ENCODE measurements around the gene MAZ.
"Not testable (repeated sequence)": the region's sequence is repeated elsewhere in the genome, so short reads cannot be mapped to it uniquely, and the experiment has no call there.

The MAZ gene

DNA sequence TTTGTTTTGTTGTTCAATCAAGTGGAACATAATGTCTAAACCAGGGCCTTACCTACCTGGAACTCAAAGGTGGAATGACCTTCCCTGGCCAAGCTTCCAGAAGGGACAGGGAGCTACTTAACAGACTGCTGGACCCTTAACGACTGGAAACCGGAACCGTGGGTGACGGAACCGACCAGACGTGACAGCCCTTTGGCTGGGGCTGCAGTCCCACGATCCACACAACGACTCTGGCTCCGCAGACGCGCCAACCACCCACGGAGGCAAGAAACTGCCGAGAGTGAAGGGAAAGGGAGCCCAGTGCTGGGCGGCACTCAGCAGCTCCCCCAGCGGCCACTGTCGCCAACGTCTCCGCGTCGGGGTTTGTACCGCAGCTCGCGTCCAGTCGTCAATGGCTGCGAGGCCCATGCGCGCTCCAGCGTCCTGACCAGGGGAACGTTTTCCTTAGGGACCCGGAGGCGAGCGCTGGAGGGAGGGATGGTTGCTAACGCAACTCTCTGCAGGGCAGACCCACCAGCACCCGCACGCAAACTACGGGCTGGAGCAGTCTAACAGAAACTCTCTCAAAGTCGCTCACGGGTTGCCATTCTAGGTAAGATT lies 21.3 kb upstream of the MAZ start:
- peak; percentile 72 to 78 for DNase-seq (ENCODE audit: low read depth in 2 of 2)

DNA sequence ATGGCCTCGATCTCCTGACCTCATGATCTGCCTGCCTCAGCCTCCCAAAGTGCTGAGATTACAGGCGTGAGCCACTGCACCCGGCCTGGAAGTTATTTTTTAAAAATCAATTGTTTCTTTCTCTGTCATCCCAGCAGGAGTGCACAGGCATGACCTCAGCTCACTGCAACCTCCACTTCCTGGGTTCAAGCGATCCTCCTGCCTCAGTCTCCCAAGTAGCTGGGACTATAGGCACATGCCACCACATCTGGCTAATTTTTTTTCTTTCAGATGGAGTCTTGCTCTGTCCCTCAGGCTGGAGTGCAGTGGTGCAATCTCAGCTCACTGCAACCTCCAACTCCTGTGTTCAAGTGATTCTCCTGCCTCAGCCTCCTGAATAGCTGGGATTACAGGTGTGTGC lies 19.2 kb upstream of the MAZ start:
- not testable (repeated sequence) for DNase-seq (ENCODE audit: low read depth in 2 of 2)

DNA sequence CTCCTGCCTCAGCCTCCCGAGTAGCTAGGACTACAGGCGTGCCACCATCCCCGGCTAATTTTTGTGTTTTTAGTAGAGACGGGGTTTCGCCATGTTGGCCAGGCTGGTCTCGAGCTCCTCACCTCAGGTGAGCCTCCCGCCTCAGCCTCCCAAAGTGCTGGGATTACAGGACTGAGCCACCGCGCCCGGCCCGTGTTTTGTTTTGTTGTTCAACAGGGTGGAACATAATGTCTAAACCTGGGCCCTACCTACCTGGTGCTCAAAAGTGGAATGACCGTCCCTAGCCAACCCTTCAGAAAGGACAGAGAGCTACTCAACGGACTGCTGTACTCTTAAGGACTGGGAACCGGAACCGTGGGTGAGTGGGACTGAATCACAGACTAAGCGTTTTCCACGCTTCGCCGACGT lies 16.6 kb upstream of the MAZ start:
- DNase-seq (ENCODE audit: low read depth in 2 of 2): no peak

GRCh38 chr16:29790183-29790948 lies 16.0 kb upstream of the MAZ start, which contains the start of gene KIF22:
KIF22 (plus strand) TSS chr16:29790751; CDS start chr16:29790760, 9 bp downstream.
- DNase-seq (ENCODE audit: low read depth in 2 of 2): peak; percentile 100

DNA sequence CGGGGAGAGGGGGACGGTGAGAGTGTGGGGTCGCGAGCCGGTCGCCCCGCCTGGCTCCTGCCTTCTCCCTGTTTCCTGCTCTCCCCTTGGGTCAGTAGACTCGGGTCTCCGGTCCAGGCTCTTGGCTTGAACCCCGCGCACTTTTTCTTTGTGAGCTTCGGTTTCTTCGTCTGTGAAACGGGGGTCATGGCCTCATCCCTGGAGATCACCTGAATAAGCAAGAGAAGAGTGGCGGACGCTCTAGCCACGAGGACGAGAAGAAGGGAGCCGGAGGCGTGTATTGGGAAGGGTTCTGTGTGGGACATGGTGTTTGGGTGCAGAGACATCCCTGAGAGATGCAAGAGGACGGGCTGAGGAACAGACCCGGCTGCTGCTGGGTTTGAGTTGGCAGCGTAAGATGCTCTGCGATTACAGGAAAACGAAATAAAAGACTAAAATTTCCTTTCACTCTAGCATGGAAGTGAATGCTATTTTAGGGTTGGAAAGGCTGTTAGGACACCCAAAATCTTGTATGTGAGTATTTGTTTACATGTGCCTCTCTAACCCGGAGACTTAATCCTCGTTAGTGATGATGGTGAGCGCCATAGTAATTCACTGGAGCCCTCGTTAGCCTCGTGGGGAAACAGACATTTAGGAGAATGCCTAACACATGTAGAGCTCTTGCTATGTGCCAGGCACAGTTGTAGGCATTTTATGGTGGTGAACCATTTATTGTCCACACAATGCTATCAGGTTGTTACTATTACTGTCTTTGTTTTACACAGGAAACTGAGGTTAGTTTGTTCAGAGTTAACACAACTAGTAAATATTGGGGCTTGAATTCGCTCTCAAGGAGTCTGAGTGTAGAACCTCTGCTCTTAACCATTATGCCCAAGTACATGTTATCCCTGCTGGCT lies 15.1 kb upstream of the MAZ start:
- no peak for DNase-seq (ENCODE audit: low read depth in 2 of 2)

- no peak for DNase-seq (ENCODE audit: low read depth in 2 of 2)
Observed at GRCh38 chr16:29791845-29792807, 14.2 kb upstream of the MAZ start.

DNA sequence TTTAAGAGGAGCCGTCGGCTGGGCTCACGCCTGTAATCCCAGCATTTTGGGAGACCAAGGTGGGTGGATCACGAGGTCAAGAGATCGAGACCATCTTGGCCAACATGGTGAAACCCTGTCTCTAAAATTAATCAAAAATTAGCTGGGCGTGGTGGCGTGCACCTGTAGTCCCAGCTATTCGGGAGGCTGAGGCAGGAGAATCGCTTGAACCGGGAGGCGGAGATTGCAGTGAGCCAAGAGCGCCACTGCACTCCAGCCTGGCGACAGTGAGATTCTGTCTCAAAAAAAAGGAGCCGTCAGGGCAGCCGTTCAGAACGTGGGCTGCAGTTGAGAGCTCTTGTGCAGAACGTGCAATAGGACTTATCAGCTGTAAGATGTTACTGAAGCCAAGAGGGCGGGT lies 13.2 kb upstream of the MAZ start:
- DNase-seq (ENCODE audit: low read depth in 2 of 2): not testable (repeated sequence)

GRCh38 chr16:29794231-29794710 lies 12.1 kb upstream of the MAZ start:
- DNase-seq (ENCODE audit: low read depth in 2 of 2): no peak

- DNase-seq (ENCODE audit: low read depth in 2 of 2): no peak
Observed at GRCh38 chr16:29802416-29802935, 3.9 kb upstream of the MAZ start.

DNA sequence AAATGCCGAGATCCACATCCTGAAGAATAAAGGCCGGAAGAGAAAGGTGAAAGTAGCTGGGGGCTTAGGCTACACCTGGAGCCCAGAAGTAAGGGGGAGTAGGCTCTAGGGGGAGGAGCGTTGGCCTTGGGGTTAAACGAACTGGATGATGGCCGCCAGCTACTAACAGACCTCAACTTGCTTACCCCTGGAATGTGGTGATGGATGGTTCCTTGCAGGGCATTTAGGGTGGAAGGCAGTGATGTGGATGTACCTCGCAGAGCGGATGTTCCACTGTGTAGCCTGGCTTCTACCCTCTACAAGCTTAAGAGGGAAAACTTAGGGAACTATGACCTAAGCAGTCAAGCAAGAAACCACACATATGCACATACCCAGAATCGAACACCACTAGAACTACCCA lies 2.3 kb upstream of the MAZ start:
- DNase-seq (ENCODE audit: low read depth in 2 of 2): no peak

- DNase-seq (ENCODE audit: low read depth in 2 of 2): no peak
Observed at GRCh38 chr16:29804455-29805231, 1.7 kb upstream of the MAZ start.

- peak; percentile 96 to 97 for DNase-seq (ENCODE audit: low read depth in 2 of 2)
Observed at GRCh38 chr16:29805232-29806098, 864 bp upstream of the MAZ start.

- peak in 1 of 2 donors; percentile 65 for DNase-seq (ENCODE audit: low read depth in 2 of 2)
Observed at GRCh38 chr16:29806641-29807425, 504 bp downstream of the MAZ start.

- DNase-seq (ENCODE audit: low read depth in 2 of 2): peak; percentile 76 to 88
Observed at GRCh38 chr16:29807426-29808218, 1.3 kb downstream of the MAZ start.

DNA sequence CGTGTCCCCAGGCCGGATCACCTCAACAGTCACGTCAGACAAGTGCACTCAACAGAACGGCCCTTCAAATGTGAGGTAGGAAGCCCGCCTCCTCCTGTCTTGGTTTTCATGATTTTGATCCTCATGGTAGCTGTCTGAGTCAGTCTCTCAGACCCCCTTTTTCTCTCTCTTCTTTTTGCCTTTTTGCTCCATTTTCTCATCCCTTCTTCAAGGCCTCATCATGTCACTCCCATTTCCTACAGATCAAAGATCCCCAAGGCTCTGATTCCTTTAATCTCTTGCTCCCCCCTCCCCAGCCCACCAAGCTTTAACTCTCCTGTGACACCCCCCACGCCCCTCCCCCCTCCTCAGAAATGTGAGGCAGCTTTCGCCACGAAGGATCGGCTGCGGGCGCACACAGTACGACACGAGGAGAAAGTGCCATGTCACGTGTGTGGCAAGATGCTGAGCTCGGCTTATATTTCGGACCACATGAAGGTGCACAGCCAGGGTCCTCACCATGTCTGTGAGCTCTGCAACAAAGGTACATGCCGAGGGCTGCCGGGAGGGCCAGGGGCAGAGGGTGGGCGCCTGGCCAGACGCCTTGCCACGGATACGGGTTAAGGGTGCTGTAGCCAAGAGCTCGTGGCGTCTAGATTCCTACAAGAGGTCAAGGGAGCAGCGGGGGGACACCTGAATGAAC lies 2.0 kb downstream of the MAZ start:
- no peak for DNase-seq (ENCODE audit: low read depth in 2 of 2)

- DNase-seq (ENCODE audit: low read depth in 2 of 2): no peak
Observed at GRCh38 chr16:29809031-29809747, 2.9 kb downstream of the MAZ start.
